Activated CD4-positive, CD25-positive, alpha-beta regulatory T cell (primary cell): ENCODE results near the gene MRTFA.

Source experiments
- DNase-seq, 4 experiments: peaks; one replicate each; lab custom pipeline; 2025; lab: John Stamatoyannopoulos, UW

Gene MRTFA

DNA sequence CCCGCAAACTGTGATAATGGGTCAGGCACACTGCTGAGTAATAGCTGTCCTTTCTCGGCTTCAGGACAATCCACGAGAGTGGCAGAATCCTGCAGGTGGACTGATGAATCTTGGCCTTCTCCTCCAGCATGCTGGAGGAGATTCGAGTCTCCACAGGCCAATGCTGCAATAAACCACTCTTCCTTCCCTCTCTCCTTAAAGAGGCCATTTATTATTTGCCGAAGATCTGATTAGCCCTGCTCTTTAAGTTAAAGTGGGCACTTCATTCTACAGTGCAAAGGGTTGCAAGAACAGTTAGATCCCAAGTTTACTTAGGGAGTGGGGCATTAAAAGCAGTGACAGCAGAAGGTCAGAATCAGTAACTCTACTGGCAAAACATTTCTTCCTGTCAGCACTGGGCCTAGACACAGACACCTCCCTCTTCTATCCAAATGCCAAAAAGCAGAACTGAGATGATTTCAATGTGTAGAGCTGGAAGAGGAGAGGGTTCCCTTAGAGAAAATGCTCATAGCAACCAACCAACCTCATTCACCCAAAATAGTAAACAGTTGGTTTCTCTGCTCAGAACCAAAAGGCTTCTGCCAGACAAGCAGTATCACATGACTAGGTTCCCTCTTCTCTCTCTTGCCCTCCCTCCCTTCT lies 144.4 kb downstream of the MRTFA start:
- DNase-seq: no peak

- no peak for DNase-seq
Observed at GRCh38 chr22:40487663-40488249, 148.8 kb downstream of the MRTFA start.

- no peak for DNase-seq
Observed at GRCh38 chr22:40486962-40487602, 149.4 kb downstream of the MRTFA start.

GRCh38 chr22:40485813-40486667 lies 150.5 kb downstream of the MRTFA start:
- no peak for DNase-seq

GRCh38 chr22:40484906-40485669 lies 151.4 kb downstream of the MRTFA start:
- no peak for DNase-seq

GRCh38 chr22:40482886-40483285 lies 153.6 kb downstream of the MRTFA start:
- no peak for DNase-seq

DNA sequence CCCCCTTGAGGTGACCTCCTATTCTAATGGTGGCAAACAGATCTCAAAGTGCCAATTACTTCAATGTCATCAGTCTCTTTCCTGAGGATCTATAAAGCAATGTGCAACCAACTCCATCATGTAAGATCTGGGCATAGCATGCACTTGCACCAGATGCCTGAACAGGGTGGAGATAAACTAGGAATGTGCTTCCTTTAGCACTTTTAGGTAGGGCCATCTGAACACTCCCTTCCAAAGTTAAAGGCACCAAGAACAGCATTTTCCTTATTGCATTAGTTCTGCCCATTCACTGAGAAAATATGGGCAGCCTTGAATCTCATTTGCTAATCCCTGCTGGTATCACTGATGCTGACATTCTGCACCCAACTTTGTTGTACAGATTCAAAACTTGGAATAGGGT lies 154.1 kb downstream of the MRTFA start:
- DNase-seq: no peak

- DNase-seq: no peak
Observed at GRCh38 chr22:40480996-40481395, 155.5 kb downstream of the MRTFA start.

- no peak for DNase-seq
Observed at GRCh38 chr22:40479887-40480538, 156.5 kb downstream of the MRTFA start.

DNA sequence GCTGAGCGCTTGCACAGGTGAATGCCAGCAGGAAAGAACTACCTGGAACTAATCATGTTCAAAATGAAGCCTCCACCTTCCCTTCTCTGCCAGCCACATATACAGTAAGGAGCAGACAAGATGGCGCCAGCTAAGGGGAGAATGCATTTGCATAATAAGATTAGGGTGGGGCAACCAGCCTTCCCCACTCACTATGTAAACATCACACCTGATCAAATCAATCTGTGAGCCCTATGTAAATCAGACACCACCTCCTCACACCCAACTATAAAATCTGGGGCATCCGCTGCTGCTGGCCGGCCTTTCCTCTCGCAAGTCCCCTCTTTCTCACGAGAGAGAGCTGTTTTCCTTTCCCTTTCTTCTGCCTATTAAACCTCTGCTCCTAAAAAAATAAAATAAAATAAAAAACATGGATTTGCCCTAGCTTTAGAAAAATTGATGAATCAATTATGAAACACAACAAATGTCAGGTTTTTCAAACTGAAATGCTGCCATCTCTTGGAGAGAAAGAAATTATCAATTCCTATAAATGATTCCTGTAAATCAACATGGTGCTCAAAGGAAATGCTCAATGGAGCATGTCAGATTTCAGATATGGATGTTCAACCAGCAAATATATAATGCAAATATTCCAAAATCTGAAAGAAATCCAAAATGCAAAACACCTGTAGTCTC lies 157.3 kb downstream of the MRTFA start:
- no peak for DNase-seq

DNA sequence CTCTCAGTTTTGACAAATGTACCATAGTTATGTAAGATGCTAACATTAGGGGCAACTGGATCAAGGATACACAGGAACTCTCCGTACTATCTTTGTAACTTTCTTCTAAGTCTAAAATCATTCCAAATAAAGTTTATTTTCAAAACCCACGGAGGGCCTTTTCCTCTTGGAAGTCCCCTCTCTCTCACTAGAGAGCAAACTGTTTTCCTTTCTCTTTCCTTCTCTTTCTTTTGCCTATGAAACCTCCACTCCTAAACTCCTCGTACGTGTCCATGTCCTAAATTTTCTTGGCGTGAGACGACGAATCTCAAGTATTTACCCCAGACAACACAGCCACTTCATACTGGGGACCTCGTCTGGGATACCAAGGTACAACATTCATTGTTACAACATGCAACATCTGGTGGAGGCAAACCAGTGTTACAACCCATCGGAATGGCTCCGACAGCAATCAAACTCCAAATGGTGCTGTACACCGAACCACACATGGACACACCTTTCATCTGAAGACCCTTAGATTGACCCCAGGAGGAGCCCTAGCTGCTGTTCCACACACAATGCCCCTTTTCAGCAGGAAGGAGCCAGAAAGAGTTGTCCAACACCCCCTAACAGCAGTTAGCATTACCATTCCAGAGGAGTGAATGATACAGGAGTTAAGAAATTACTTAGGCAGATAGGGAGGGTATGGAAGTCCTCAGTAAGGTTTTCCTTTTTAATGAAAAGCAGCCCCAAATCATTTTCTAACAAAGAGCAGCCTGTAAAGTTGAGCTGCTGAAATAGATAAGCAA lies 158.0 kb downstream of the MRTFA start:
- no peak for DNase-seq

DNA sequence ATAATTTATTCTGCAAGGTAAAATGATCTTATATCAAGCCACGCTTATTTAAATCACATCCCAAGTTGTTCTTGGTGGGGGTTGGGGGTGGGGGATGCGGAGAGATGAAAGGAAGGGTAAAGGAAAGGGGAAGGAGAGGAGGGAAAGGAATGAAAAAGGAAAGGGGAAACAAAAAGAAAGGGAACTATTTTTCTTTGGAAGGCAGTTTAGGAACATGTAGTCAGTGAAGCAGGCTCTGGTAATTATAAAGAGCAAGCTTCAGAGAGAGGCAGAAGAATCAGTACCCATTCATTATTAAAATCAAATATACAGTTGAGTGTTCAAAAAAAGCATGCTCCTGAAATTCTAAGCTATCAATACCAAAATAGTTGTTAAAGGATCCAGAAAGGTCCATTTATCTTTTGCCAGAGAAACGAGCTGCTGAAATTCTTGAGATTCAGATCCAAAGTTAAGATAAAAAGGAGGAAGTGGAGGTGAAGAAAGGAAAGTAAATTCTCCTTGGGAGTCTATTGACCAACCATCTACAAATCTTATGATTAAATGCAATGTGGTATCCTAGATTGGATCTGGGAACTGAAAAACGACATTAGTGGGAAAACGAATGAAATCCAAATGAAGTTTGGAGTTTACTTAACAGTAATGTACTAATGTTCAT lies 158.7 kb downstream of the MRTFA start:
- no peak for DNase-seq

DNA sequence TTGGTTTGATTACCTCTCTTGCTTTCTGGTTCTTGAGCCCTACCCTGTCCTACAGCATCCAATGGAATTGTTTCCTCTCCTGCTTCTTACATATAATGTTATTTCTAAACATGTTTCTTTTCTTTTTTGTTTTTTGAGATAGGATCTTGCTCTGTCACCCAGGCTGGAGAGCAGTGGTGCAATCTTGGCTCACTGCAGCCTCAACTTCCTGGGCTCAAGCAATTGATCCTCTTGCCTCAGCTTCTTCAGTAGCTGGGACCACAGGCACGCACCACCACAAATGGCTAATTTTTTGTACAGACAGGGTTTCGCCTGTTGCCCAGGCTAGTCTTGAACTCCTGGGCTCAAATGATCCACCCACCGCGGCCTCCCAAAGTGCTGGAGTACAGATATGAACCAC lies 160.2 kb downstream of the MRTFA start:
- DNase-seq: no peak

GRCh38 chr22:40473703-40474102 lies 162.8 kb downstream of the MRTFA start:
- no peak for DNase-seq

DNA sequence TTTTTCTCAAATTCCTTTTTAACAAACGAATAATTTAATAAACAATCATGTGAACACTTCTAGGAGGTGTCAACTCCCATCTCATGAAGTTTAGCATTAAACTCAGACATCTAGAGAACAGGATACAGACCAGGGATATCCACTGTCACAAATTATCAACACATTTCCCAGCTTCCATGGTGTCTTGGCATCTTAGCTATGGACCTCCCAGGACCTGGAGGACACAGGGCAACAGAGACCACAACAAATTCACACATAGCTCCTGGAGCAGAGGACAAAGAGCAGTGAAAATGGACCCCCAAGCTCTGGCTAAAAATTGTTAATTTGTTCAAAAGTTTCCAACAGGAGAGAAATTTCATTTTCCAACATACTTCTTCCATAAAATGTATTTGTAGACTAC lies 163.9 kb downstream of the MRTFA start:
- DNase-seq: no peak

DNA sequence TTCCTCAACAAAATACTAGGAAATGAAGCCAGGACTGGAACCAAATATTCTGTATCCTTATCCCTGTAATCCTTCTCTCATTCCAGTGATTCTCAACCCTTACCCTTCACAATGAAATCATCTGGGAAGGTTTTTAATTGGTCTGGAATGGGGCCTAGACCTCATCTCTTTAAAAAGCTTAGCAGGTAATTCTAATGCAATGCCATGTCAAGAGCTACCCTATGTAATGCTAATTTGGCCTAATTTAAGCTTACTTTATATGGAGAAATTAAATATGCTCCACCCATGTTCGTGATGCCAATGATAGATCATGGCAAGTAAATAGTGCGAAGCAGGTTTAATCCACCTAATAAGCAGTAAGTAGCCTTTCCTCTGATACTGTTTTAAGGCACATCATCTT lies 164.5 kb downstream of the MRTFA start:
- no peak for DNase-seq

- no peak for DNase-seq
Observed at GRCh38 chr22:40469181-40469580, 167.3 kb downstream of the MRTFA start.

DNA sequence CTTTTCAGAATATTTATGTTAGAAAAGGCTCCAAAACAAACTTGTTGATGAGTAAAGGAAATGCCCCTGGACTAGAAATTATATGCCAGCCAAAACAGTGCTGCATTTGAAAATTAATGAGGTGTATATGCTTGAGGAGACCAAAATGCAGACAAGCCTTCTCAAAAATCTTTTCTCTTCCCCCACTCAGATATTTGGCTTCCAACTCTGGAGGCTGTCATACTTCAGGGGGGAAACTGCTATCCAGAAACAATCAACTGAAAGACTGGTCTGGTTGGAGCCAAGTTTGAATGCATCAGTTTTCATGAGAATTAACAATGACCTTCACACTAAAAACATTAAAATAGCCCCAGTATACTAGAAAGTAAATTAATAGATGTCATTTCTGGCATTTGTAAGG lies 167.9 kb downstream of the MRTFA start:
- DNase-seq: no peak

- no peak for DNase-seq
Observed at GRCh38 chr22:40466976-40467375, 169.5 kb downstream of the MRTFA start.
